Colon (tissue), 2 donors: ENCODE results near the gene RAVER1.
"Not testable (repeated sequence)": the region's sequence is repeated elsewhere in the genome, so short reads cannot be mapped to it uniquely, and the experiment has no call there.

ENCODE experiments used
- FAIRE-seq: peaks from 2 replicates; lab custom pipeline; 2012; peaks lifted over from hg19 to GRCh38; lab: Jason Lieb, UNC
- donor health status: control.
- donor health status: control.

RAVER1 gene

GRCh38 chr19:10344780-10345179 lies 11.5 kb upstream of the RAVER1 start:
- FAIRE-seq: no peak

DNA sequence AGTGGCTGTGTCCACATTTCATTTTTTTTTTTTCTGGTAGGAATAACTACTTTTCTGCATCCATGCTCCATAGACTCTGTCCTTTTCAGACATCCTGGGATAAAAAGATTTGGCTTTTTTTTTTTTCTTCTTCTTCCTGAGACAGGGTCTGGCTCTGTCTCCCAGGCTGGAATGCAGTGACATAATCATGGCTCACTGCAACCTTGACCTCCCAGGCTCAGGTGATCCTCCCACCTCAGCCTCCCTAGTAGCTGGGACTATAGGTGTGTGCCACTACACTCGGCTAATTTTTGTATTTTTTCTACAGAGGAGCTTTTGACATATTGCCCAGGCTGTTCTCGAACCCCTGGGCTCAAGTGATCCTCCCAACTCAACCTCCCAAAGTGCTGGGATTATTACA lies 10.2 kb upstream of the RAVER1 start:
- FAIRE-seq: no peak

DNA sequence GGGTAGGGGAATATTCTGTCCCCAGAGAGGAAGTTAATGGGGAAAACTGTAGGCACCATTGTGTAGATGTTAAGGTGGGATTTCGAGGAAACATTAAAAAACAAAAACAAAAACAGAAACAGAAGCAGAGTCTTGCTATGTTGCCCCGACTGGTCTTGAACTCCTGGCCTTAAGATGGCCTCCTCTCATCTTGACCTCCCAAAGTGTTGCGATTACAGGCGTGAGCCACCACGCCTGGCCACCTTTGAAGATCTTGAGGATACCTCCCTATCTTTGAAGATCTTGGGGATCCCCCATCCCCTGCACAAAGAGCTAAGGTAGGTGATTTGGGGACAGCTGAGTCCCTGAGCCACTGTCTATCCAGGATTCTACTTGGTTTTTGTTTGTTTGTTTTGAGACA lies 6.6 kb upstream of the RAVER1 start:
- FAIRE-seq: no peak

GRCh38 chr19:10339380-10339960 lies 6.1 kb upstream of the RAVER1 start, which contains the start of gene ICAM3:
ICAM3 (minus strand) TSS chr19:10339624; CDS start chr19:10339614, 10 bp downstream.
- FAIRE-seq: no peak

DNA sequence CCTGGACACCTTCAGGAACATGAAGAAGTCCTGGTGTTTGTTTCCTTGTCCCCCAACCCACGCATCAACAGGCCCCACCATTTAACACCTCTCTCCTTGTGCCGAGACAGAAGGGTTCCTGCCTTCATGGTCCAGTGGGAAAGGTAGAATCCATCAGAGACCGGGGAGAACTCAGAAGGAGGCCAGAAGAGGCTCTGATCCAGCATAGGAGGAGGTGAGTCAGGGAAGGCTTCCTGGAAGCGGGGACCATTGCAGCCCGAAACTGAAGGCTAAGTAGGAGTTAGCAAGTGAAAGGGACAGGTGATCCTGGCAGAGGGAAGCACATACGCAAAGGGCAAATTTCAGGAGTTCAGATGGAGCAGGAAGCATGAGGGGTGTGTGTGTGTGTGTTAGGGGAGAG lies 5.6 kb upstream of the RAVER1 start:
- FAIRE-seq: no peak

GRCh38 chr19:10336725-10337124 lies 3.4 kb upstream of the RAVER1 start:
- not testable (repeated sequence) for FAIRE-seq

GRCh38 chr19:10335352-10335985 lies 2.1 kb upstream of the RAVER1 start:
- FAIRE-seq: no peak

DNA sequence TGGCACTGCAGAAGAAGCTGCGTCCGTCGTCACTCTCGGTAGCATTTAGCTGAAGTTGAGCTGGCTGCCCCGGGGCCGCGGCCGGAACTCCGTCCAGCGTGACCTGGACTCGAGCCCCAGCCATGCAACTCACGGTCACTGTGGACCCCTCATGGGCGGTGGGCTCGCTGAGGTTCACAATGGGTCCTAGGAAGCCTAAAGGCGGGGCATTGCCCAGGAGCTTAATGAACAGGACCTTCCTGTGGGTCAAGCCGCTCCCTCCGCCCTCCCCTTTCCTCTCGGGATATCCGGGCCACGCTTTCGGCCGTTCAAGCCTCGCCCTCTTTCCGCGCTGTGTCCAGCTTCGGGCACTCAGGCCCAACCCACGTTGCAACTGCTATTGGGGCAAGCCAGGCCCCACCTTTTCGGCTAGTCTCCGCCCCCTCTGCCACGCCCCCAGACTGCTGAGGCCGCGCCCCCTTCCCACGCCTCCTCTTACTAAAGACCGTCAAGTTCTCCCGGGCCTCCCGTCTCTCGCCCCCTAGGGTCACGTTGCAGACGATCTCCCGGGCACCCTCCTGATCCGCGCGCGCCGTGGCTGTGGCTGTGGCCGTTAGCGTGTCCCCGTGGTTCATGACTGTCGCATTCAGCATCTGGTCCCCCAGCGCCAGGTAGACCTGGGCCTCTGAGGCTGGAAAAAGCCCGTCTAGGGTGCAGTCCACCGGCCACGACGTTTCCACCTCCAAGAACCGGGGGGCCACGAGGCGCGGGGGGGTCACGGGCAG lies 1.4 kb upstream of the RAVER1 start:
- FAIRE-seq: no peak

GRCh38 chr19:10333758-10334587 lies 644 bp upstream of the RAVER1 start:
- FAIRE-seq: no peak

- FAIRE-seq: no peak
These were observed 968 bp downstream of the RAVER1 start for GRCh38 chr19:10332158-10332964.

DNA sequence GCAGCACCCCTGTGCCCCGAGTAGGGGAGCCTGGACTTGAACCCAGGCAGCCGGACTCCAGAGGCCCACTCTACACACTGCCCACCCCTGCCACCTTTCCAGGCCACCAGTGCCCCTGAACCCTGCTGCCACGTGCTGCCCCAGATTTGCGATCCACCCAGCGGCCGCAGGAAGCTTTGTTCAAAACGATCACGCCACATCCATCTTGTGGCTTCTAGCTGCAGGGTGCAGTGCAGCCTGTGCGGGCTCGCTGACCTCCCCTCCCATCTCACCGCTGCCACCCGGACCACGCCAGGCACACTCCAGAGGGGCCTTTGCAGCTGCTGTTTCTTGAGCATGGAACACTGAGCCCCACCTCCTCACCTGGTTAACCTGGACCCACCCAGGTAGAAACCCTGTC lies 3.8 kb downstream of the RAVER1 start:
- FAIRE-seq: no peak

- FAIRE-seq: no peak
These were observed 4.5 kb downstream of the RAVER1 start for GRCh38 chr19:10328558-10329429.

- no peak for FAIRE-seq
These were observed 5.5 kb downstream of the RAVER1 start for GRCh38 chr19:10327793-10328192.

DNA sequence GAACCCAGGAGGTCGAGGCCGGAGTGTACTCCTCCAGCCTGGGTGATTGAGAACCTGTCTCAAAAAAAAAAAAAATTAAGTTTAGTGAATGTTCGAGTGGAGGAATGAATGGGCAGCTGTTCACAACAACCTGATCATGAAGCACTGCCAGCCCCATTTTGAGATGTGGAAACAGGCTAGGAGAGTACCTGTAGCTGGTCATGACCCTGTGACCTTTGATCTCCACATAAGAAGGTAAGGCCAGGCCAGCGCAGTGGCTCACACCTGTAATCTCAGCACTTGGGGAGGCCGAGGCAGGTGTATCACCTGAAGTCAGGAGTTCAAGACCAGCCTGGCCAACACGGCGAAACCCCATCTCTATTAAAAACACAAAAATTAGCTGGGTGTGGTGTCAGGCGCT lies 7.6 kb downstream of the RAVER1 start:
- FAIRE-seq: no peak

GRCh38 chr19:10321874-10322835 lies 11.2 kb downstream of the RAVER1 start:
- FAIRE-seq: no peak

- no peak for FAIRE-seq
These were observed 11.9 kb downstream of the RAVER1 start for GRCh38 chr19:10321417-10321797.

DNA sequence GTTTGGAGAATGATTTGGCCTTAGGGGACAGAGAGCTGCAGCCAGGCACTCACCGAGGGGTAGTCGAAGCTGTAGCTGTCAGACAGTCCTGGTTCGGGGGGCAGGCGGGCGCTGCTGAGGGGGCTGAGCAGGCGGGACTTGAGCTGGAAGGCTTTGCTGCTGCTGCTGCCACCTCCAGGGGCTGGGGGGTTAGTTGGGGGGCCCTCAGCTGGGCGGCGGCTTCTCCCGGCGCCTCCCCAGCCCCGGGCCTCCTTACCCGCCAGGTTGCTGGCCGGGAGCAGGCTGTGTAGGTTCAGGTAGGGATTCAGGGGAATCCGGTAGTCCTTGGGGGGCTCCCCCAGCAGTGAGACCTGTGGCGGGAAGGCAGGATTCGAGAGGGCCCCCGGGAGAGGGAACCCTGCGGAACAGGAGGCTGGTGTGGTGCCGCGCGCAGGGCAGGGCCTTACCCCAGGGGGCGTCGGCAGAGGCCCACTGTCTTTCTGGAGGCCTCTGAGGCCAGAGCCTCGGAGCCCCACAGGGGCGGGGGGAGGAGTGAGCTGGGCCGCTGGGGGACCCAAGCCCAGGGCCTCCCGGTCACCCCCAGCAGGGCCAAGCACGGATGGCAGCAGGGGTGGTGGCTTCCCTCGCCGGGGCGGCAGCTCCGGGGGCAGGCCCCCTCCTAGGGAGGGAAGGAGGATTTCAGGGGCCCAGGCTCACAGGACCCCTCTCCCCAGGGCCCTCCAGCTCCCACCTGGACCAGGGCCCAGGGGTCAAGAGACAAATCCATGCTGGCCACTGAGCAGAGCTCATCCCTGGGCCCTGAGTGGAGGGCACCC lies 12.5 kb downstream of the RAVER1 start:
- no peak for FAIRE-seq

GRCh38 chr19:10318807-10319682 lies 14.3 kb downstream of the RAVER1 start:
- no peak for FAIRE-seq
